SU-DHL-6 (cell line): Measurements from ENCODE around the gene ZSWIM8.

Experiments
- CTCF ChIP-seq: fragments of 200-600 bp; sonication (generic); IDR thresholded peaks from one replicate; pipeline ENCODE4 v1.5.1; 2017; ENCODE audit warnings: antibody characterized with exemption, mild to moderate bottlenecking, low read length, moderate library complexity; ENCODE audit not compliant: insufficient read depth, poor library complexity, severe bottlenecking
- EZH2phosphoT487 ChIP-seq: fragments of 200-600 bp; sonication (generic), shearing (Covaris generic); conservative IDR thresholded peaks from 2 replicates; pipeline ENCODE4 v1.6.1; 2018; ENCODE audit warnings: mild to moderate bottlenecking, antibody characterized with exemption, low read length, moderate library complexity, mixed read lengths

GRCh38 chr10:73836427-73836980, 51.1 kb downstream of the ZSWIM8 start:
- TF ChIP-seq CTCF (no peak), EZH2phosphoT487 (no peak)
